Esophagus muscularis mucosa (tissue), 4 donors: ENCODE results near the gene MDM2.

Experiments used
- EP300 ChIP-seq: sonication (generic); formaldehyde crosslinking; IDR thresholded peaks from one replicate; pipeline ENCODE4 v1.6.1; 2017; ENCODE audit warnings: antibody characterized with exemption
- POLR2A ChIP-seq: fragments of 450-650 bp; IDR thresholded peaks from one replicate; pipeline ENCODE4 v1.6.1; 2017; ENCODE audit warnings: antibody characterized with exemption, moderate library complexity, mild to moderate bottlenecking, low read depth
- POLR2AphosphoS5 ChIP-seq, 2 donors: sonication (generic); formaldehyde crosslinking; IDR thresholded peaks; one replicate each; pipeline ENCODE4 v1.6.1; 2017; ENCODE audit warnings: antibody characterized with exemption in 2 of 2
- TF ChIP-seq, protein P1 (sequence below), 3 experiments: fragments of 200-600 bp in 2 of 3; fragments of 450-650 bp in 1 of 3; sonication (generic) in 2 of 3; IDR thresholded peaks; one replicate each; pipeline ENCODE4 v1.5.1; 2017 to 2019; ENCODE audit warnings: antibody characterized with exemption in 3 of 3, mild to moderate bottlenecking in 2 of 3, moderate library complexity in 1 of 3

DNA sequence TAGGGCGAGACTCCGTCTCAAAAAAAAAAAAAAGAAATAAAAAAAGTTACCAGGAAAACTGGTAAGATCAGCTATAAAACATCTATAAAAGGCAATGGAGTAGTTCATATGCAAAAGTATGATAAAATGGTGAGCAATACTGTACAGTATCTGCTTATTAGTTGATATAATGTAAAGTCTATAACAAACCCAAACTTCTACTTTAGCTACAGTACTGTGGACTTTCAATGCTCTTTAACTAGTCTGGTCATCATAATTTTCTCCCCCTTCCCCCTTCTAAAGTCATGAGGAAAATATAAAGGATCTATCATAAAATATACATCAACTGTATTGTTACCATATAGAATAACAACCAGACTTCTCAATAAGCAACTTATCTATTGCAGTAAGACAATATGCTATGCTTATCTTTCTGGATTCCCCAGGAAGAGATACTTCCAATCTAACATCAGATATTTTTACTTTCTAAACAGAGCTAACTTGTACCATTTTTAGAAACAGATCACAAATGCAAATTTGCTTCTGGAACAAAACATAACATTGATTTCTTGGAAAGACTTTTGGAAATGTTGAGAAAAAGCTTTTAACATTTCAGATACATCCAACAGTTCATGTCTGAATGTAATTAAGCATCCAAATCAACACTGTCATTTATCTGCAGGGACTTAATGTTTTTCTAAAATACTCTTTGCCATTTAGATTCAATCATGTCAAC is 43.8 kb downstream of the MDM2 start:
- TF ChIP-seq, protein P1, sequence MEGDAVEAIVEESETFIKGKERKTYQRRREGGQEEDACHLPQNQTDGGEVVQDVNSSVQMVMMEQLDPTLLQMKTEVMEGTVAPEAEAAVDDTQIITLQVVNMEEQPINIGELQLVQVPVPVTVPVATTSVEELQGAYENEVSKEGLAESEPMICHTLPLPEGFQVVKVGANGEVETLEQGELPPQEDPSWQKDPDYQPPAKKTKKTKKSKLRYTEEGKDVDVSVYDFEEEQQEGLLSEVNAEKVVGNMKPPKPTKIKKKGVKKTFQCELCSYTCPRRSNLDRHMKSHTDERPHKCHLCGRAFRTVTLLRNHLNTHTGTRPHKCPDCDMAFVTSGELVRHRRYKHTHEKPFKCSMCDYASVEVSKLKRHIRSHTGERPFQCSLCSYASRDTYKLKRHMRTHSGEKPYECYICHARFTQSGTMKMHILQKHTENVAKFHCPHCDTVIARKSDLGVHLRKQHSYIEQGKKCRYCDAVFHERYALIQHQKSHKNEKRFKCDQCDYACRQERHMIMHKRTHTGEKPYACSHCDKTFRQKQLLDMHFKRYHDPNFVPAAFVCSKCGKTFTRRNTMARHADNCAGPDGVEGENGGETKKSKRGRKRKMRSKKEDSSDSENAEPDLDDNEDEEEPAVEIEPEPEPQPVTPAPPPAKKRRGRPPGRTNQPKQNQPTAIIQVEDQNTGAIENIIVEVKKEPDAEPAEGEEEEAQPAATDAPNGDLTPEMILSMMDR (IDR thresholded peaks at IDR 0.05), result no peak
- no peak for TF ChIP-seq EP300
- TF ChIP-seq POLR2AphosphoS5 (IDR thresholded peaks at IDR 0.05), result no peak
- no peak for TF ChIP-seq POLR2A
